Nephron progenitor cell (in vitro differentiated cells): ENCODE measurements around the gene BOD1.

Source experiments
- DNase-seq: peaks from one replicate; pipeline ENCODE4 v3.0.0; 2021
- H3K27ac Mint-ChIP-seq: 2 replicates; pipeline ENCODE4 v1.8.0; 2021; ENCODE audit warnings: mild to moderate bottlenecking, moderate library complexity, mixed read lengths
- H3K27me3 Mint-ChIP-seq: 2 replicates; pipeline ENCODE4 v1.8.0; 2021; ENCODE audit warnings: mild to moderate bottlenecking, low read depth, mixed read lengths; ENCODE audit not compliant: poor library complexity
- H3K36me3 Mint-ChIP-seq: 2 replicates; pipeline ENCODE4 v1.8.0; 2021; ENCODE audit warnings: low read depth, mixed read lengths
- H3K4me1 Mint-ChIP-seq: 2 replicates; pipeline ENCODE4 v1.8.0; 2021; ENCODE audit warnings: mixed read lengths
- H3K4me3 Mint-ChIP-seq: 2 replicates; pipeline ENCODE4 v1.8.0; 2021; ENCODE audit warnings: mild to moderate bottlenecking, moderate library complexity, mixed read lengths
- H3K9me3 Mint-ChIP-seq: 2 replicates; pipeline ENCODE4 v1.8.0; 2021; ENCODE audit warnings: mild to moderate bottlenecking, moderate library complexity, mixed read lengths
- TF ChIP-seq, protein P1 (sequence below): fragments of 200-600 bp; sonication (generic); IDR thresholded peaks from 2 replicates; pipeline ENCODE4 v1.5.0; 2021; ENCODE audit warnings: antibody characterized with exemption

BOD1 gene

DNA sequence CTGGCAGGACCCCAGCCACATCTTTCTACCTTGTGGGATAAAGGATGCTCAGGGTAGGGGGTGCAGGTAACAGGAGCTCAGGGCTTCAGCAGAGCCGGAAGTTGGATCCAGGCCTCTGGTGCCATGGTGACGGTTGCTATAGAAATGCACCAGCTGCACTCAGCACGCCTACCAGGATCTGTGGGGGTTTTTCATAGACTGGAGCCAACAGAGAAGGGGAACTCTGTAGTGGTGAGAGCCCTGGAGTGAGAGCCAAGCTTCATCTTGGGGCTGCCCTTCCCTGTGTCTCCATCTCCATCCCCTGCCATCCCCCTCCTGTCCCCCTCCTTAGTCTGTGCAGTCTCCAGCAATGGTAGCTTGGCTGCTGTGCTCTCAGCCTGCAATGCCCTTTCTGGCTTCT is 27.5 kb upstream of the BOD1 start:
- Mint-ChIP-seq H3K4me3 (no peak overlapping the region), H3K27me3 (peaks cover 16% of the 10 kb centered on the region), H3K27ac (no peak overlapping the region), H3K36me3 (no peaks in the 10 kb centered on the region), H3K4me1 (peaks cover 76% of the 10 kb centered on the region), H3K9me3 (no peaks in the 10 kb centered on the region)
- DNase-seq: peak; percentile 57
- TF ChIP-seq, protein P1, sequence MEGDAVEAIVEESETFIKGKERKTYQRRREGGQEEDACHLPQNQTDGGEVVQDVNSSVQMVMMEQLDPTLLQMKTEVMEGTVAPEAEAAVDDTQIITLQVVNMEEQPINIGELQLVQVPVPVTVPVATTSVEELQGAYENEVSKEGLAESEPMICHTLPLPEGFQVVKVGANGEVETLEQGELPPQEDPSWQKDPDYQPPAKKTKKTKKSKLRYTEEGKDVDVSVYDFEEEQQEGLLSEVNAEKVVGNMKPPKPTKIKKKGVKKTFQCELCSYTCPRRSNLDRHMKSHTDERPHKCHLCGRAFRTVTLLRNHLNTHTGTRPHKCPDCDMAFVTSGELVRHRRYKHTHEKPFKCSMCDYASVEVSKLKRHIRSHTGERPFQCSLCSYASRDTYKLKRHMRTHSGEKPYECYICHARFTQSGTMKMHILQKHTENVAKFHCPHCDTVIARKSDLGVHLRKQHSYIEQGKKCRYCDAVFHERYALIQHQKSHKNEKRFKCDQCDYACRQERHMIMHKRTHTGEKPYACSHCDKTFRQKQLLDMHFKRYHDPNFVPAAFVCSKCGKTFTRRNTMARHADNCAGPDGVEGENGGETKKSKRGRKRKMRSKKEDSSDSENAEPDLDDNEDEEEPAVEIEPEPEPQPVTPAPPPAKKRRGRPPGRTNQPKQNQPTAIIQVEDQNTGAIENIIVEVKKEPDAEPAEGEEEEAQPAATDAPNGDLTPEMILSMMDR: no peak

DNA sequence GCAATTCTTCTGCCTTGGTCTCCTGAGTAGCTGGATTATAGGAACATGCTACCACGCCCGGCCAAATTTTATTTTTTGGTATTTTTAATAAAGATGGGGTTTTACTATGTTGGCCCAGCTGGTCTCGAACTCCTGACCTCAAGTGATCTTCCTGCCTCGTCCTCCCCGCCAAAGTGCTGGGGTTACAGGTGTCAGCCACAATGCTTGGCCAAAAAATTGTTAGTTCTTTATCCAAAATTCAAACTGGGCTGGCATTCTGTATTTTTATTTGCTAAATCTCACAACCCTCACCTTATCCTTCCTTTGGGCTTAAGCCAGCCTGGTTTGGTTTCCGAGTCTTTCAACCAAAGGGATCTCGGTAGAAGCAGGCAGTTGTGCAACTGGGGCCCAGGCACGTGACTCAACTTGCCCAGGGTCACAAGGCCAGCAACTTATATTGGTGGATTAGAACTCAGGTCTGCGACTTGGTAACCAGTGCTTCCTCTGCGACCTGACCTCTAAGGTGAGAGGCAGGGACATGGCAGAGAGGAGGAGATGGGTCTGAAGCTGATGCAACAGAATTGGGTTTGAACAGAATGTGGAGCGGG is 26.5 kb upstream of the BOD1 start:
- H3K27ac Mint-ChIP-seq: no peak overlapping the region
- H3K27me3 Mint-ChIP-seq: peaks cover 13% of the 10 kb centered on the region
- TF ChIP-seq, protein P1: no peak
- no peak for DNase-seq
- H3K36me3 Mint-ChIP-seq: no peaks in the 10 kb centered on the region
- no peaks in the 10 kb centered on the region for H3K9me3 Mint-ChIP-seq
- H3K4me3 Mint-ChIP-seq: no peak overlapping the region
- H3K4me1 Mint-ChIP-seq: peaks cover 86% of the 10 kb centered on the region

DNA sequence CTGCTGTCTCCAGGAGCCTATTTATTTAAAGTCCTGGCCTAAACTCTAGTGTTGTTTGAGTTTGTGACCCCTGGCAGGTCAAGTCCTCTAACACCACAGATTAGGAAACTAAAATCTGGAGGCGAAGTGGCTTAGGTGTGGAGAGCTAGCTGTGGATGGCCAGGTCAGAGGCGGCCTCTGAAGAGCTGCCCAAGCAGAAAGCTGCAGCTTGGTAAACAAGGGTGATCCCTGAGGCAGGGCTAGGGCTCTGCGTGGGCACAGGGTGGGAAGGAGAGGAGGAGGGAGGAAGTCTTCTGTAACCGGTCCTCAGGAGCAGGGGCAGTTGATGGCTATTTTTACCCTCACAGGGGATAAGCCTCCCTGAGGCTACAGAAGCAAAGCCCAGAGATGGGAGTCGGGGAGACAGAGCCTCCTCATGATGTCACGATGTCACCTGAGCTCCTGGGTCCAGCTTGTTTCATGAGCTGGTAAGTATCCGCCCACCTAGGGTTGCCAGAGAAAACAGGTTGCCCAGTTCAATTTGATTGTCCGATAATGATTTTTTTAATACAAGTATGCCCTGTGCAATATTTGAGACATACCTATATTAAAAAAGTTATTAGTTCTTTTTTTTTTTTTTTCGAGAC is 25.9 kb upstream of the BOD1 start:
- Mint-ChIP-seq H3K36me3 (no peaks in the 10 kb centered on the region), H3K9me3 (no peaks in the 10 kb centered on the region), H3K27me3 (peaks cover 9% of the 10 kb centered on the region), H3K4me3 (no peak overlapping the region), H3K27ac (peak overlapping the region; percentile 66), H3K4me1 (peaks cover 90% of the 10 kb centered on the region)
- DNase-seq: no peak
- TF ChIP-seq, protein P1: no peak

DNA sequence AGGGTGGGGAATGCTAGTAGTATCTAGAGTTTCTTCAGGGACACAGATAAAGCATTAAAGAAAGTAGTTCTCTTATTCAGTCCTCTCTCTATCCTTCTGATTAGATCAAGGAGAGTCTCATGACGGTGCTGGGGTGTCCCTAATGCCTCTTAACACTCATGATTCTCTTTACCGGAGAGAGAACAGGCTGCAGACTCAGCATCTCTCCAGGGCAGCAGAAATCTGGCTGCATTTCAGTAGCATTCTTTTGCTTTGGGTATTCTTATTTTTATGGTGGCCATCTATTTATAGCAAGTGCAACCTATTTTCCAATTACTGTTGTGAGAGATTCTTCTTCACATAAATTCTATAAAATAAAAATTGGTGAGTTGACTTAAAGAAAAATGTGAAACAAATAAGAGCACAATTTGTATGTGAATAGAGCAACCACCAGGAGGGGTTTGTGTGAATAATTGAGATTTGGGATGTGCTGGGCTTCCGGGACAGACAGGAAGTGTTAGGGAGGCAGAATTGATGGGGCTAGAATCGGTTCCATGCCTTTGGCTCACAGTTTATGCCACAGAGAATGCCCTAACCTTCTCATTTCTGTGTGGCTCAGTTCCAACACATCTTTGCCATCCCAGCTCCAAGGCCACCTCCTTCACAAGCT is 23.8 kb upstream of the BOD1 start:
- Mint-ChIP-seq H3K27ac (no peak overlapping the region), H3K4me1 (peaks cover 86% of the 10 kb centered on the region), H3K36me3 (no peaks in the 10 kb centered on the region), H3K9me3 (no peaks in the 10 kb centered on the region), H3K27me3 (peaks cover 9% of the 10 kb centered on the region), H3K4me3 (no peak overlapping the region)
- no peak for DNase-seq
- TF ChIP-seq, protein P1: no peak

DNA sequence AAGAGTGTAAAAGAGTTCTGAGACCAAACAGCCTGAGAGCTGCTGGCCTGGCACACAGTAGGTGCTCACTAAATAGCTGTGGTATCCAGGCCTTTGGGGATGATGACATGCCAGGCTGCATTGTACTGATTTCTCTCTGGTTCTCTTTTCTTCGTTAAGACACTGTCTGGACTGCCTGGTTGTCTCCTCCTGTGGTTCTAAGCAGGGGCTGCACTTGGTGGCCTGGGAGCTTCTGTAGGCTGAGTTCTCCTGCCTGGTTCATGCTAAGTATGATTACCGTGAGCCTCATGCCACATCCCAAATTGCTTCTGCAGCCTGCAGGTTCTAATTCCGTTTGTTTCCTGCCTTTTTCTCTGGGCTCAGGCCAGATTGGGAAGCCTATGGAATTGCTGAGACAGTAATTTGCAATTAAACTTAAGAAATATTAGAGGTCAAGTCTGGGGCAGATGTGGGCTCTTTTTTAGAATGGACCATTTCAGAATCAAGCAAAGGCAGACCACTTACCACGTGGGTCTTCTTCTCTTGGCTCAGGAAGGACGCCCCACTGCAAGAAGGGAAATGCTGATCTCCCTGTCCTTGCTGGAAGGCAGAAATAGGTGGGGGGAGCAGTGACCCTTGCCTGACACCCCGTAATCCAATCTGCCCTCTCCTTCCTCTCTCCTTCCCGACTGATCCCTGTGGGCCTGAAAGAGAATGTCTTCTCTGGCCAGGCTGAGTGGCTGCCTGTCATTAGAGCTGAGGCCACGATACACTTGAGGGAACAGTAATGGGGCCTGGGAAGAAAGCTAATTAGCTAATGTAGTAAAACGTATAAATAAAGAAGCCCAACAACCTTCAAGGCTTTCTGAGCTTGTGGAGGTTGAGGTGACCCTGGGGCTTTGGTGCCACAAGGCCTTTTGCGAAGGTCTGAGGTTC is 21.9 kb upstream of the BOD1 start:
- Mint-ChIP-seq H3K4me1 (peaks cover 75% of the 10 kb centered on the region), H3K27ac (peak overlapping the region; percentile 94), H3K9me3 (no peaks in the 10 kb centered on the region), H3K27me3 (peaks cover 5% of the 10 kb centered on the region), H3K36me3 (no peaks in the 10 kb centered on the region), H3K4me3 (peak overlapping the region; percentile 51)
- peak; percentile 44 for DNase-seq
- TF ChIP-seq, protein P1: no peak
